ENCODE data around the gene GUCY2C.

GRCh38 chr12:14689996-14690395 lies 6.4 kb downstream of the GUCY2C start:
- no peak for TF ChIP-seq CTCF (IDR thresholded peaks at IDR 0.05; ENCODE audit: borderline replicate concordance, extremely low read depth, low read length, poor library complexity, severe bottlenecking)
- no peak for TF ChIP-seq EZH2 (IDR thresholded peaks at IDR 0.05; ENCODE audit: borderline replicate concordance, low read depth, low read length, severe bottlenecking)
